GM21367 (cell line): ENCODE results near the gene CAV1.
"Not testable (repeated sequence)": the region's sequence is repeated elsewhere in the genome, so short reads cannot be mapped to it uniquely, and the experiment has no call there.

Experiments used
- ATAC-seq: cut with Tn5 transposase; IDR thresholded peaks from one replicate; pipeline ENCODE4 v1.9.1; 2021; ENCODE audit not compliant: unreplicated experiment

CAV1 gene

GRCh38 chr7:116524609-116525297 is at the start of gene CAV1:
Gene CAV1 (plus strand): TSS chr7:116525036. CDS start chr7:116525063, 27 bp downstream.
- ATAC-seq: peak; percentile 25

- ATAC-seq: no peak
Observed at GRCh38 chr7:116477625-116478024, 47.2 kb upstream of the CAV1 start.

- no peak for ATAC-seq
Observed at GRCh38 chr7:116478834-116479233, 46.0 kb upstream of the CAV1 start.

- ATAC-seq: no peak
Observed at GRCh38 chr7:116483271-116483942, 41.4 kb upstream of the CAV1 start.

- ATAC-seq: not testable (repeated sequence)
Observed at GRCh38 chr7:116484389-116484788, 40.4 kb upstream of the CAV1 start.

- ATAC-seq: no peak
Observed at GRCh38 chr7:116487907-116488521, 36.8 kb upstream of the CAV1 start.

GRCh38 chr7:116490351-116490750 is 34.5 kb upstream of the CAV1 start:
- no peak for ATAC-seq

GRCh38 chr7:116491887-116492653 is 32.8 kb upstream of the CAV1 start:
- no peak for ATAC-seq

GRCh38 chr7:116492654-116493109 is 32.2 kb upstream of the CAV1 start:
- ATAC-seq: no peak

- ATAC-seq: no peak
Observed at GRCh38 chr7:116493449-116493848, 31.4 kb upstream of the CAV1 start.

- ATAC-seq: no peak
Observed at GRCh38 chr7:116494472-116494871, 30.4 kb upstream of the CAV1 start.

GRCh38 chr7:116495736-116496135 is 29.1 kb upstream of the CAV1 start:
- ATAC-seq: no peak

GRCh38 chr7:116496653-116497052 is 28.2 kb upstream of the CAV1 start:
- ATAC-seq: no peak

GRCh38 chr7:116497708-116498107 is 27.1 kb upstream of the CAV1 start:
- ATAC-seq: no peak

- no peak for ATAC-seq
Observed at GRCh38 chr7:116499168-116500077, 25.4 kb upstream of the CAV1 start, which contains the start of gene CAV2. Gene CAV2 (plus strand): TSS chr7:116499738. CDS start chr7:116499782, 44 bp downstream.

GRCh38 chr7:116500078-116500853 is 24.6 kb upstream of the CAV1 start:
- peak; percentile 67 for ATAC-seq

GRCh38 chr7:116501425-116502167 is 23.2 kb upstream of the CAV1 start:
- no peak for ATAC-seq

GRCh38 chr7:116502201-116503096 is 22.4 kb upstream of the CAV1 start:
- no peak for ATAC-seq
